ENCODE results near the gene ARHGEF28. TPM values are rescaled to one million over a fixed set of nuclear protein-coding genes. Genes with fewer than 3 reads are reported as not detected.

Gene ARHGEF28
- polyA plus RNA-seq, 1 experiment, result 8.8 TPM

DNA sequence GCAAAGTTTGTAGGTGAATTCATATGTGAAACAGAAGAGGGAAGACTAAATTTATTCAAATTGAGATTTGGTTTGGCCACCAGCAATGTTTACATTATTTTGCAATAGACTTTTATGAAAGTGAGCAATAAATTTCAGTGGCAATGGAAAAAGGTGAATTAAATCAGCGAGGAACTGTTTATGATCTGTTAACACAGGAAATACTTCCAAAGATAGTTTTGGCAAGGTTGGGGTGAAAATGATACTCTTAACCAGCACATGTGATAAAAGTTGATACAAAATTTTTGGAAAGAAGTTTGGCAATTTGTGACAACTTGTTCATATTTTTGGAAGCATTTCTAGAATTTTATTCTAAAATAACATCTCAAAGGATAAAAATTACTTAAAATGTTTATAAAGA is 119.8 kb downstream of the ARHGEF28 start:
- ChIA-PET CTCF (interaction anchor here (1.2 kb wide), 1 partner anchor 73 kb away, joined by 3 read pairs; no protein-coding TSS in a partner anchor), POLR2A (no interaction called here)
- Histone ChIP-seq H3K4me3 (ENCODE audit: low read depth, low read length) (no peak overlapping the region), H3K27me3 (ENCODE audit: control insufficient read depth, insufficient read depth, low read length) (no peaks in the 10 kb centered on the region), H3K27ac (ENCODE audit: low read depth, low read length) (no peak overlapping the region), H3K9me3 (ENCODE audit: control insufficient read depth, insufficient read depth, low read length) (no peaks in the 10 kb centered on the region)
- no peak for DNase-seq (ENCODE audit: low read depth, low spot score)
- TF ChIP-seq, protein P1, sequence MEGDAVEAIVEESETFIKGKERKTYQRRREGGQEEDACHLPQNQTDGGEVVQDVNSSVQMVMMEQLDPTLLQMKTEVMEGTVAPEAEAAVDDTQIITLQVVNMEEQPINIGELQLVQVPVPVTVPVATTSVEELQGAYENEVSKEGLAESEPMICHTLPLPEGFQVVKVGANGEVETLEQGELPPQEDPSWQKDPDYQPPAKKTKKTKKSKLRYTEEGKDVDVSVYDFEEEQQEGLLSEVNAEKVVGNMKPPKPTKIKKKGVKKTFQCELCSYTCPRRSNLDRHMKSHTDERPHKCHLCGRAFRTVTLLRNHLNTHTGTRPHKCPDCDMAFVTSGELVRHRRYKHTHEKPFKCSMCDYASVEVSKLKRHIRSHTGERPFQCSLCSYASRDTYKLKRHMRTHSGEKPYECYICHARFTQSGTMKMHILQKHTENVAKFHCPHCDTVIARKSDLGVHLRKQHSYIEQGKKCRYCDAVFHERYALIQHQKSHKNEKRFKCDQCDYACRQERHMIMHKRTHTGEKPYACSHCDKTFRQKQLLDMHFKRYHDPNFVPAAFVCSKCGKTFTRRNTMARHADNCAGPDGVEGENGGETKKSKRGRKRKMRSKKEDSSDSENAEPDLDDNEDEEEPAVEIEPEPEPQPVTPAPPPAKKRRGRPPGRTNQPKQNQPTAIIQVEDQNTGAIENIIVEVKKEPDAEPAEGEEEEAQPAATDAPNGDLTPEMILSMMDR (IDR thresholded peaks at IDR 0.05; ENCODE audit: low read depth, low read length), result no peak

DNA sequence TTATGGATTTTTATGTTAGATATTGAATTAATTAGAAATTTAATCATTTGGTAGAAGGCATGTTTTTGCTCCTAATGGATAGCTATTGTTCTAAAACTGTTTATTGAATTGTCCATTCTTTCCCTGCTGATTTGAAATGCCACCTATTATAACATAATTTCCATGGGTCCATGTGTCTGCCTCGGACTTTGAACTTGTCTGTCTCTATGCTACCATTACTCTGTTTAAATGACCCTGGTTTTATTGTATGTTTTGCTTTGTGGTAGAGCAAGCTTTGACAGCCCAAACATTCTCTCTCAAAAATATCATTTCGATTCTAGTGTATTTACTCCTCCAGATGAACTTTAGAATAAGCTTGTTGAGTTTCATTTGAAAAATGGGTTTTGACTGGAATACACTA is 120.6 kb downstream of the ARHGEF28 start:
- no peaks in the 10 kb centered on the region for H3K9me3 ChIP-seq (ENCODE audit: control insufficient read depth, insufficient read depth, low read length)
- ChIA-PET POLR2A (no interaction called here), CTCF (interaction anchor here (1.2 kb wide), 1 partner anchor 74 kb away, joined by 3 read pairs; no protein-coding TSS in a partner anchor)
- no peak overlapping the region for H3K27ac ChIP-seq (ENCODE audit: low read depth, low read length)
- no peaks in the 10 kb centered on the region for H3K27me3 ChIP-seq (ENCODE audit: control insufficient read depth, insufficient read depth, low read length)
- no peak overlapping the region for H3K4me3 ChIP-seq (ENCODE audit: low read depth, low read length)
- DNase-seq (ENCODE audit: low read depth, low spot score), result no peak
- TF ChIP-seq, protein P1 (IDR thresholded peaks at IDR 0.05; ENCODE audit: low read depth, low read length), result no peak

DNA sequence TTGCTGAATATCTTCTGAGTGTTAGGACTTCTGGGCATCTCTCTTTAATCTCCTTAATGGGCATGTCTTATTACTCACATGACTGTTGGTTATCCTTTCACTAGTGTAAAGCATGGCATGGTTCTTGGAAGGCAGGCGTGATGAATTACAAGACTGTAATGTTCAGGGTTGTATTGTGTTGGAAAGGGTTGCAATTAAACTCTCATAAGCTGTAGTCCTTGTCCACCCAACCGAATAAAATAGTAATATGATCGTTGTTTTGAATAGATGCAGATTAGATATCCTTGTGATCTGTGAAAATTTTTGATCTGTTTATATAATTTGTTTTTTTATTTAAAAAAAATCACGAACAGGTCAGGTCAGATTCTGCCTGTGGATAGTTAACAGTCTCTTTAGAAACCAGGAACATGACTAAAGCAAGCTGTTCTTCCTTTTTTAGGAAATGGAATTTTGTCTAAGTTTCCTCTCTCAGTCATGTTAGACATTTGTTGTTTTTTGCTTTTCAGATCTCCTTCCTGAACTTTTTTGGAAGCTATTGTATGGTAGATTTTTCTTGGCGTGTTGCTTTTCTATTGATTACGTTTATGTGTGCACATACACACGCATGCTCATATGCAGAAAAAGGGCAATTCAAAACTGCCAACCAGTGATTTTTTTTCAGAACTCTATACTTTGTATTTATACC is 121.8 kb downstream of the ARHGEF28 start:
- no peak overlapping the region for H3K4me3 ChIP-seq (ENCODE audit: low read depth, low read length)
- no peak for DNase-seq (ENCODE audit: low read depth, low spot score)
- ChIA-PET CTCF (interaction anchor here (1.3 kb wide), 1 partner anchor 75 kb away, joined by 3 read pairs; no protein-coding TSS in a partner anchor), POLR2A (interaction anchor here (1.3 kb wide), 1 partner anchor 26 kb away, joined by 4 read pairs; no protein-coding TSS in a partner anchor)
- no peaks in the 10 kb centered on the region for H3K27me3 ChIP-seq (ENCODE audit: control insufficient read depth, insufficient read depth, low read length)
- H3K27ac ChIP-seq (ENCODE audit: low read depth, low read length), result no peak overlapping the region
- H3K9me3 ChIP-seq (ENCODE audit: control insufficient read depth, insufficient read depth, low read length), result no peaks in the 10 kb centered on the region
- TF ChIP-seq, protein P1 (IDR thresholded peaks at IDR 0.05; ENCODE audit: low read depth, low read length), result no peak

DNA sequence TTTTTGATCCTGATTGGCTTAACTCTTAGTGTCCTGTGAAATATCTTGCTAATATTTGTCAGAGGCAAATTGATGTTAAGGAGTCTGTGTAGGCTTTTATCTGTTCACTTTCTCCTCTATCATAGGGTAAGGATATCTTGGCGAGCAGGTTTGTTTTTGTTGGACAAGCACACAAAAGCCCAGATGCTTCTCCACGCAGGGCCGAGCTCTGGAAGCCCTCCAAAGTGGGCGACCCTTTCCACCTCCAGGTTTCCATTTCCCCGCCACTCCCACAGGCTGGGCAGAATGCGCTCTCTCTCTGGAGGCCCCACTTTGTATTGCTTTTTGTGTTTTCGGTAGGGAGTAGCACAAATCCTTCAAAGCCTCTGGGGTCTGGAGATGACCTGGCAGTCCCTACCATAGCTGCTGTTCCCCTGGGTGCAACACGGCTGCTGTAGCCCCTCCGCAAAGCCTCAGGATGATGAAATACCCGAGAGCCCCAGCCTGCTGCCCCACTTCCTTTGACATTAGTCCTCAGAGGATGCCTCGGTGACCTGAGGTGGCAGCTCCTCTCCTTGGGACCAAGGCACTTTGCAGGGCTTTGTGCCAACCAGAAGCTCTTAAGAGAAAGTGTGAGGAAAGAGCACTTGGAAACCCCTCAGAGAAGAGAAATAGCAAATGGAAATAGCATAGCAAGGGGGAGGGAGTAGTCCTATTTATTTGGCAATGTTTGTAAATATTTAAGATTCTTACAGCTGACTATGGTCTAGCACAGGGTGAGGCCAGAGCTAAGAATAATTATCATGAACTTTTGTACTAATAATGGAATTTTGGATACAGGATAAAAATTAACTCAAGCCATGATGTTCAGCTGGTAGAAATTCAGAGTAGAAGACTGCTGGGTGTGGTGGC is 122.8 kb downstream of the ARHGEF28 start:
- CTCF ChIA-PET, result interaction anchor here (0.6 to 1.5 kb wide), 3 partner anchors 19 to 158 kb away, joined by 3 to 4 read pairs (median 3); no protein-coding TSS in a partner anchor

More for the DNA sequence above, 122.8 kb downstream of the ARHGEF28 start:
- Histone ChIP-seq H3K9me3 (ENCODE audit: control insufficient read depth, insufficient read depth, low read length) (no peaks in the 10 kb centered on the region), H3K27ac (ENCODE audit: low read depth, low read length) (peak overlapping the region; percentile 25), H3K27me3 (ENCODE audit: control insufficient read depth, insufficient read depth, low read length) (no peaks in the 10 kb centered on the region), H3K4me3 (ENCODE audit: low read depth, low read length) (0 out of 2 replicates have a peak overlapping the region, but pooled peaks have one; percentile 2)
- TF ChIP-seq, protein P1 (IDR thresholded peaks at IDR 0.05; ENCODE audit: low read depth, low read length), result no peak
- no peak for DNase-seq (ENCODE audit: low read depth, low spot score)
- POLR2A ChIA-PET, result interaction anchor here (0.7 to 1.3 kb wide), 5 partner anchors 15 to 56 kb away, joined by 3 to 7 read pairs (median 4); no protein-coding TSS in a partner anchor

Data from AG04450 (cell line).